Peyer's patch (tissue), 4 donors: Measurements from ENCODE around the gene TANGO6.

ENCODE experiments used
- POLR2A ChIP-seq, 2 donors: fragments of 450-650 bp; IDR thresholded peaks; one replicate each; pipeline ENCODE4 v1.5.1; 2017; ENCODE audit warnings: antibody characterized with exemption in 2 of 2, mild to moderate bottlenecking in 2 of 2, moderate library complexity in 2 of 2
- TF ChIP-seq, protein P1 (sequence below), 6 experiments: fragments of 450-650 bp in 4 of 6; fragments of 200-600 bp in 2 of 6; sonication (generic) in 1 of 6; IDR thresholded peaks; one replicate each; pipeline ENCODE4 v1.5.1; 2017 to 2019; ENCODE audit warnings: antibody characterized with exemption in 6 of 6, mild to moderate bottlenecking in 3 of 6, moderate library complexity in 1 of 6

- TF ChIP-seq, protein P1, sequence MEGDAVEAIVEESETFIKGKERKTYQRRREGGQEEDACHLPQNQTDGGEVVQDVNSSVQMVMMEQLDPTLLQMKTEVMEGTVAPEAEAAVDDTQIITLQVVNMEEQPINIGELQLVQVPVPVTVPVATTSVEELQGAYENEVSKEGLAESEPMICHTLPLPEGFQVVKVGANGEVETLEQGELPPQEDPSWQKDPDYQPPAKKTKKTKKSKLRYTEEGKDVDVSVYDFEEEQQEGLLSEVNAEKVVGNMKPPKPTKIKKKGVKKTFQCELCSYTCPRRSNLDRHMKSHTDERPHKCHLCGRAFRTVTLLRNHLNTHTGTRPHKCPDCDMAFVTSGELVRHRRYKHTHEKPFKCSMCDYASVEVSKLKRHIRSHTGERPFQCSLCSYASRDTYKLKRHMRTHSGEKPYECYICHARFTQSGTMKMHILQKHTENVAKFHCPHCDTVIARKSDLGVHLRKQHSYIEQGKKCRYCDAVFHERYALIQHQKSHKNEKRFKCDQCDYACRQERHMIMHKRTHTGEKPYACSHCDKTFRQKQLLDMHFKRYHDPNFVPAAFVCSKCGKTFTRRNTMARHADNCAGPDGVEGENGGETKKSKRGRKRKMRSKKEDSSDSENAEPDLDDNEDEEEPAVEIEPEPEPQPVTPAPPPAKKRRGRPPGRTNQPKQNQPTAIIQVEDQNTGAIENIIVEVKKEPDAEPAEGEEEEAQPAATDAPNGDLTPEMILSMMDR (IDR thresholded peaks at IDR 0.05): no peak
- TF ChIP-seq POLR2A (IDR thresholded peaks at IDR 0.05): no peak
These were observed 251.9 kb downstream of the TANGO6 start for GRCh38 chr16:69095193-69095592.
